ENCODE data around the gene ZNF384. TPM values are rescaled to one million over a fixed set of nuclear protein-coding genes. Genes with fewer than 3 reads are reported as not detected.

ZNF384 gene
- total and polyA plus RNA-seq, 10 of the 15 experiments (the other 5 are each of a cell fraction or from before 2014, with no cell fraction given) = 0.46 to 81.5 (median 30.5) TPM

GRCh38 chr12:6662906-6663742, 26.1 kb downstream of the ZNF384 start, which contains the start of gene ING4 (continued):
- TF ChIP-seq HCFC1 (IDR thresholded peaks at IDR 0.05; ENCODE audit: low read length) (0 out of 2 replicates have a peak, but pooled peaks have one; percentile 92), WRNIP1 (IDR thresholded peaks at IDR 0.05; ENCODE audit: borderline replicate concordance, low read depth, low read length) (0 out of 2 replicates have a peak, but pooled peaks have one; percentile 34), NR2F1 (conservative IDR thresholded peaks at IDR 0.05) (0 out of 2 replicates have a peak, but pooled peaks have one; percentile 28), POLR2A (IDR thresholded peaks at IDR 0.05; ENCODE audit: low read depth, low read length) (peak; percentile 68), KDM1A (IDR thresholded peaks at IDR 0.05; ENCODE audit: borderline replicate concordance) (no peak), CTCF (IDR thresholded peaks at IDR 0.05 in 2 of 3, conservative IDR thresholded peaks at IDR 0.05 in 1 of 3; ENCODE audit: control insufficient read depth in 2 of 3, extremely low read depth in 1 of 3, insufficient read depth in 1 of 3, low read depth in 3 of 3, low read length in 3 of 3) (no peak), HDAC6 (IDR thresholded peaks at IDR 0.05; ENCODE audit: unreplicated experiment) (no peak), RCOR1 (conservative IDR thresholded peaks at IDR 0.05; ENCODE audit: low read depth, low read length) (no peak), SUPT20H (IDR thresholded peaks at IDR 0.05; ENCODE audit: borderline replicate concordance, control insufficient read depth, low read depth, low read length) (no peak), SKIL (IDR thresholded peaks at IDR 0.05; ENCODE audit: low read depth, poor library complexity, severe bottlenecking) (peak; percentile 84), ATF2 (IDR thresholded peaks at IDR 0.05; ENCODE audit: low read length) (peak; percentile 96), RELB (IDR thresholded peaks at IDR 0.05; ENCODE audit: low read depth) (peak; percentile 99), HDAC2 (IDR thresholded peaks at IDR 0.05) (0 out of 2 replicates have a peak, but pooled peaks have one; percentile 84), BCL3 (IDR thresholded peaks at IDR 0.05; ENCODE audit: borderline replicate concordance, insufficient read depth, low read depth, low read length, poor library complexity, severe bottlenecking) (no peak), E2F4 (IDR thresholded peaks at IDR 0.05; ENCODE audit: low read depth, low read length) (no peak), IRF3 (IDR thresholded peaks at IDR 0.05) (no peak), HDGF (IDR thresholded peaks at IDR 0.05) (peak; percentile 28; the same call in 1 of the 2 replicates)
